GM12872 (cell line): ENCODE data around the gene CAP2.

Experiments
- TF ChIP-seq, protein P1 (sequence below): IDR thresholded peaks from 3 replicates; pipeline ENCODE4 v1.5.1; 2011; ENCODE audit warnings: low read depth, mild to moderate bottlenecking, low read length, moderate library complexity; ENCODE audit not compliant: insufficient read depth

Gene CAP2

DNA sequence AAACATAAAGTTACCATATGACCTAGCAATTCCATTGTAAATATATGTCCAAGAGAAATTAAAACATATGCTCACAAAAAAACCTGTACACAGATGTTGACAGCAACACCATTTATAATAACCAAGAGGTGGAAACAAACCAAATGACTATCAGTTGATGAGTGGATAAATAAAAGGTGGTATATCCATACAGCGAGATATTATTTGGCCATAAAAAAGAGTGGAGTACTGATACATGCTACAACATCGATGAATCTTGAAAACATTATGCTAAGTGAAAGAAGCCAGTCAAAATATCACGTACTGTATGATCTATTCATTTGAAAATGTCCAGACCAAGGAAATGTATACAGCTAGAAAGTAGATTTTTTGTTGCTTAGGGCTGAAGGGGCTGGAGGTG lies 2.9 kb downstream of the CAP2 start:
- TF ChIP-seq, protein P1, sequence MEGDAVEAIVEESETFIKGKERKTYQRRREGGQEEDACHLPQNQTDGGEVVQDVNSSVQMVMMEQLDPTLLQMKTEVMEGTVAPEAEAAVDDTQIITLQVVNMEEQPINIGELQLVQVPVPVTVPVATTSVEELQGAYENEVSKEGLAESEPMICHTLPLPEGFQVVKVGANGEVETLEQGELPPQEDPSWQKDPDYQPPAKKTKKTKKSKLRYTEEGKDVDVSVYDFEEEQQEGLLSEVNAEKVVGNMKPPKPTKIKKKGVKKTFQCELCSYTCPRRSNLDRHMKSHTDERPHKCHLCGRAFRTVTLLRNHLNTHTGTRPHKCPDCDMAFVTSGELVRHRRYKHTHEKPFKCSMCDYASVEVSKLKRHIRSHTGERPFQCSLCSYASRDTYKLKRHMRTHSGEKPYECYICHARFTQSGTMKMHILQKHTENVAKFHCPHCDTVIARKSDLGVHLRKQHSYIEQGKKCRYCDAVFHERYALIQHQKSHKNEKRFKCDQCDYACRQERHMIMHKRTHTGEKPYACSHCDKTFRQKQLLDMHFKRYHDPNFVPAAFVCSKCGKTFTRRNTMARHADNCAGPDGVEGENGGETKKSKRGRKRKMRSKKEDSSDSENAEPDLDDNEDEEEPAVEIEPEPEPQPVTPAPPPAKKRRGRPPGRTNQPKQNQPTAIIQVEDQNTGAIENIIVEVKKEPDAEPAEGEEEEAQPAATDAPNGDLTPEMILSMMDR = no peak

DNA sequence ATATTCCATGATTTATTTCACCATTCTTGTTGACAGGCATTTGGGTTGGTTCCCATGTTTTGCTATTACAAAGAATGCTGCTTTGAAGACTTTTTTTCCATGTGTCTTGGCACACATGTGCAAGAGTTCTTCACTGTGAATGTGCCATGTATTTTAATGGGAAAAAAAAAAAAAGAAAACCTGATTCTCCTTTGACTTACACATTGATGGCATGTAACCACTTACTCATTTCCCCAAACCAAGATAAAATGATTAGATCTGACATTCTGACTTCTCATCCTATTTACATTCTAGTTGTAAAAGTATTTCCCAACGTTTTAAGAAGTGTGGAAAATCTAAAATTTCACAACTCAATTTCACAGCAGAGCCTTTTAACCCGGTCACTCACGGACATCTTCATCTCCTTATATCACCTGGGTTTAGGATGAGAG lies 4.4 kb downstream of the CAP2 start:
- TF ChIP-seq, protein P1 = no peak

DNA sequence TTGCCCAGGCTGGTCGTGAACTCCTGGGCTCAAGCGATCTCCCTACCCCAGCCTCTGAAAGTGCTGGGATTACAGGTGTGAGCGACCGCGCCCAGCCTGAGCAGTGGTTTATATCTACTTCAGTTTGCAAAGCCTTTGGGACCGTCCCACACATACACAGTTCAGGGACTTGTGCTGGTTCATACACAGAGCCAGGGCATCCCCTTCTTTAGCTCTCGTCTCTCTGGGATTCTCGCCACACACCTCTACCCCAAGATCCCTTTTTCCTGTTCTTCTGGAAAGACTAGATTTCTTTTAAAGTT lies 12.5 kb downstream of the CAP2 start:
- TF ChIP-seq, protein P1 = no peak

DNA sequence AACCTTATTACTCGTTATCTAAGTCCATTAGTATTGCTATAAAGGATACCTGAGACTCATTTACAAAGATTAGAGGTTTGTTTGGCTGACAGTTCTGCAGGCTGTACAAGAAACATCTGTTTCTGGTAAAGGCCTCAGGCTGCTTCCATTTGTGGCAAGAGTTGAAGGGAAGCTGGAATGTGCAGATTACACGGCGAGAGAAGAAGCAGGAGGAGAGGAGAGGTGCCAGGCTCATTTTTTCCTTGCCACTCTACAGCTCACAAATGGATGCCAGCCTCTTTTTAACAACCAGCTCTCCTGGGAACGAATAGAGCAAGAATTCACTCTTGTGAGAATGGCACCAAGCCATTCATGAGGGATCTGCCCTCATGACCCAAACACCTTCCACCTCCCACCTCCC lies 14.7 kb downstream of the CAP2 start:
- TF ChIP-seq, protein P1 = no peak

DNA sequence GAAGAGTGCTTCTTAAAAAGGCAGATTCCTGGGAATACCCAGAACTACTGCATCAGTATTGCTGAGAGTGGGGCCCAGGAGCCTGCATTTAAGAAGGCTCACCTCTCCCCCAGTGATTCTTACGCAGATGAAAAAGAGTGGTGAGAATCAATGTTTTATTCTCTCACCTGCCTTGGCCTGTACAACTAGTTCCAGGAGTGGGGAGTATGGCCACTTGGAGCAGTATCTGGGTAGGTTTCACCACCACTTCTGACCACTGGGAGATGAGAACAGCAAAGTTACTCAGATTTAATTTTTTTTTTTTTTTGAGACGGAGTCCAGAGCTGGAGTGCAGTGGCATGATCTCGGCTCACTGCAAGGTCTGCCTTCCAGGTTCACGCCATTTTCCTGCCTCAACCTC lies 16.9 kb downstream of the CAP2 start:
- TF ChIP-seq, protein P1 = no peak

DNA sequence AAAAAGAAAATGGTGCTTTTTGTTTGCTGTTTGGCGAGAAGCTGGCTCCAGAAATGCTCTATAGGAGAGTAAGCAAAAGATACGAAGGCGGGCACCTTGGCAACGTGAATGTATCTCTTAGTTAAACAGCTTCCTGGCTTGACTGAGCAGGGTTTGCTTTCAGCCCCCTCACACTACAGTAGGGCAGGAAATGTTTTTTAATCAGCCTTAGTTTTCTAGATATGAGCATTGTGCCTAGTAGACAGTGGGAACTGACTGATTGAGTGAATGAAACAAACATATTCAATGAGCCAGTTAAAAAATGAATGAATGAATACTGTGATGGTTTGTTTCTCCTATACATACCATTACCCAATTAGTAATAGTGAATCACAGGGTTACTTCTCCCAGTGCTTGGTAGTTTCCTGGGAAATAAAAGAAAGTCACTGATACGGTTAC lies 19.9 kb downstream of the CAP2 start:
- TF ChIP-seq, protein P1 = no peak

DNA sequence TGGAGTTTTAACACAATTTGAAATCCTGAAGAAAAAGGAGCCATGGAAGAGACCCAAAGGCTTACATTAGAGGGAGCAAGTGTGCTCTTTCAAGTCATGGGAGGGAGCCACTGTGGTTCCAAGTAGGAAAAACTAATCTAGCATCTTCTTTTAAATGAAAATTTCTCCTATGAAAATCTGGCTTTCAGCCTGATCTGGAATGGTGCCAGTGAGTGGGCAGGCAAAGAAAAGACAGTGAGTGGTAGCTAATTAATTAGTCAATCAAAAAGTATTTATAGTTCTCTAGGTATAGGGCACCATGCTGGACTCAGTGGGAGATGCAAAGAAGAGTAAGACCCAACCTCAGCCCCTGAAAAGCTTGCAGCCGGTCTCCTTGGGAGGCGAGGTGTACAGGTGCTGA lies 21.9 kb downstream of the CAP2 start:
- TF ChIP-seq, protein P1 = no peak

DNA sequence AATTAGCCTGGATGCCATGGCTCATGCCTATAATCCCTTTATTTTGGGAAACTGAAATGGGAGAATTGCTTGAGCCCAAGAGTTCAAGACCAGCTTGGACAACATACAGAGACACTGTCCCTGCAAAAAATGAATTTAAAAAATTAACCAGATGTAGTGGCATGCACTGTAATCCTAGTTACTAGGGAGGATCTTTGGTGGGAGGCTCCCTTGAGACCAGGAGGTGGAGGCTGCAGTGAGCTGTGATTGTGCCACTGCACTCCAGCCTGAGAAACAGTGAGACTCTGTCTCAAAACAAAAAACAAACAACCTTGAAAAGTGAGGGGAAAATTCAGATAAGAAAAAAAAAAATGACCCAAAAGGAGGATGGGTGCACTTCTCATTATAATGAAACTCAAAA lies 23.4 kb downstream of the CAP2 start:
- TF ChIP-seq, protein P1 = no peak
